Prostate gland (tissue), 2 donors: Measurements from ENCODE around the gene RMP24.

ENCODE experiments used
- CTCF ChIP-seq, 4 experiments: fragments of 200-600 bp in 2 of 4; fragments of 450-650 bp in 2 of 4; sonication (generic) in 2 of 4; IDR thresholded peaks; 1 replicate in 3 of 4; 2 replicates in 1 of 4; pipeline ENCODE4 v1.5.1; 2016 to 2019; ENCODE audit warnings: antibody characterized with exemption in 4 of 4, mild to moderate bottlenecking in 2 of 4, moderate library complexity in 2 of 4
- POLR2A ChIP-seq: fragments of 450-650 bp; IDR thresholded peaks from one replicate; pipeline ENCODE4 v1.6.1; 2016; ENCODE audit warnings: antibody characterized with exemption, mild to moderate bottlenecking
- POLR2AphosphoS5 ChIP-seq: sonication (generic); formaldehyde crosslinking; IDR thresholded peaks from one replicate; pipeline ENCODE4 v1.6.1; 2017; ENCODE audit warnings: antibody characterized with exemption

GRCh38 chr18:35983147-35983546 lies 10.7 kb downstream of the RMP24 start:
- TF ChIP-seq CTCF (IDR thresholded peaks at IDR 0.05), result no peak
- TF ChIP-seq POLR2A, result no peak
- TF ChIP-seq POLR2AphosphoS5, result no peak
